HG03565 (cell line): ENCODE measurements around the gene KCNG1.

Experiments
- ATAC-seq: cut with Tn5 transposase; IDR thresholded peaks from one replicate; pipeline ENCODE4 v1.9.1; 2021; ENCODE audit warnings: mild to moderate bottlenecking, moderate library complexity; ENCODE audit not compliant: unreplicated experiment

The KCNG1 gene

GRCh38 chr20:50957276-50957675 is 65.6 kb downstream of the KCNG1 start:
- ATAC-seq, result no peak

DNA sequence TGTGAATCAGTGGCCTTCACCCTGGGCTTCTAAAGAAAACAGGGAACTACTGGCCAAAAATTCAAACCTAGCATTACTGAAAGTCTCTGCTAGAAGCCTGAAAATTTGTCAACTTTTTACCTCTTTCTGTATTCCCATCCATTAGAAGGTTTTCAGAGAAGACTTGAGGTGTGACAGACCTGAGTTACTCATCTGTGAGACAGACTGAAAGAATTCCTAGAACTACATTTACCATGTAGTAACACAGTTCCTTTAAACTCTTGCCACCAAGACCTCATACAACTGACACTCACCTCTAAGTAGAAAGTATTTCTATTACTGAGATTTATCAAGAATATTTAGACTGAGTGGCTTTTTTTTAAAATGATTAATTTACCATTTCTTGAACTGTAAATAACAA is 69.1 kb downstream of the KCNG1 start:
- ATAC-seq, result no peak
